SU-DHL-6 (cell line): ENCODE data around the gene CCR5.

Experiments used
- H2AFZ ChIP-seq: fragments of 200-600 bp; sonication (generic); 2 replicates; pipeline ENCODE4 v1.6.1; 2014; ENCODE audit warnings: low read depth, mild to moderate bottlenecking, moderate library complexity, mixed read lengths, antibody characterized with exemption, low read length; ENCODE audit not compliant: severe bottlenecking
- H3F3A ChIP-seq: fragments of 200-600 bp; shearing (Covaris generic); 2 replicates; pipeline ENCODE4 v1.6.0; 2016; ENCODE audit warnings: antibody characterized with exemption, mild to moderate bottlenecking; ENCODE audit not compliant: insufficient read depth
- H3K27ac ChIP-seq: fragments of 200-600 bp; sonication (generic); 2 replicates; pipeline ENCODE4 v1.5.1; 2016; ENCODE audit warnings: low read depth, mild to moderate bottlenecking, low read length, moderate library complexity, mixed read lengths
- H3K27me3 ChIP-seq: fragments of 200-600 bp; sonication (generic), shearing (Covaris generic); 2 replicates; pipeline ENCODE4 v1.6.0; 2014; ENCODE audit warnings: mild to moderate bottlenecking, low read length
- H3K36me3 ChIP-seq: fragments of 200-600 bp; sonication (generic); 2 replicates; pipeline ENCODE4 v1.6.1; 2014; ENCODE audit warnings: mild to moderate bottlenecking, low read length, mixed read lengths
- H3K4me2 ChIP-seq: fragments of 300-600, 200-600 bp; shearing (Covaris generic), sonication (generic); 2 replicates; pipeline ENCODE4 v1.6.0; 2014; ENCODE audit warnings: low read length, low read depth, mild to moderate bottlenecking; ENCODE audit not compliant: poor library complexity, severe bottlenecking
- H3K4me3 ChIP-seq: fragments of 200-600 bp; sonication (generic); 2 replicates; pipeline ENCODE4 v1.5.1; 2014; ENCODE audit warnings: antibody characterized with exemption, low read length, mild to moderate bottlenecking, mixed read lengths; ENCODE audit not compliant: insufficient read depth, poor library complexity, severe bottlenecking
- H3K79me2 ChIP-seq: fragments of 200-600 bp; sonication (generic); 2 replicates; pipeline ENCODE4 v1.6.1; 2014; ENCODE audit warnings: mild to moderate bottlenecking, low read length, moderate library complexity; ENCODE audit not compliant: insufficient read depth
- H3K9ac ChIP-seq: fragments of 200-600 bp; sonication (generic); 2 replicates; pipeline ENCODE4 v1.7.0; 2014; ENCODE audit warnings: mild to moderate bottlenecking, low read length
- H3K9me2 ChIP-seq: fragments of 200-600 bp; sonication (generic); replicated peaks from 2 replicates; pipeline ENCODE4 v1.6.1; 2014; ENCODE audit warnings: low read length; ENCODE audit not compliant: insufficient read depth
- H3K9me3 ChIP-seq: fragments of 200-600 bp; sonication (generic); 2 replicates; pipeline ENCODE4 v1.6.1; 2014; ENCODE audit warnings: low read length, mixed read lengths; ENCODE audit not compliant: insufficient read depth
- H4K20me1 ChIP-seq: fragments of 200-600 bp; sonication (generic); 2 replicates; pipeline ENCODE4 v1.6.1; 2014; ENCODE audit warnings: low read depth, mild to moderate bottlenecking, antibody characterized with exemption, low read length, moderate library complexity, mixed read lengths
- EZH2phosphoT487 ChIP-seq: fragments of 200-600 bp; sonication (generic), shearing (Covaris generic); conservative IDR thresholded peaks from 2 replicates; pipeline ENCODE4 v1.6.1; 2018; ENCODE audit warnings: mild to moderate bottlenecking, antibody characterized with exemption, low read length, moderate library complexity, mixed read lengths
- TF ChIP-seq, protein P1 (sequence below): fragments of 200-600 bp; sonication (generic); IDR thresholded peaks from one replicate; pipeline ENCODE4 v1.5.1; 2017; ENCODE audit warnings: antibody characterized with exemption, mild to moderate bottlenecking, low read length, moderate library complexity; ENCODE audit not compliant: insufficient read depth, poor library complexity, severe bottlenecking

The CCR5 gene

DNA sequence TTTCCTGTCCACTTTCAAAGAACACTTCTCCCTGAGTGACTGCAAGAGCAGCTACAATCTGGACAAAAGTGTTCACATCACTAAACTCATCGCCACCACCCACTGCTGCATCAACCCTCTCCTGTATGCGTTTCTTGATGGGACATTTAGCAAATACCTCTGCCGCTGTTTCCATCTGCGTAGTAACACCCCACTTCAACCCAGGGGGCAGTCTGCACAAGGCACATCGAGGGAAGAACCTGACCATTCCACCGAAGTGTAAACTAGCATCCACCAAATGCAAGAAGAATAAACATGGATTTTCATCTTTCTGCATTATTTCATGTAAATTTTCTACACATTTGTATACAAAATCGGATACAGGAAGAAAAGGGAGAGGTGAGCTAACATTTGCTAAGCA, 38.1 kb downstream of the CCR5 start:
- no peak overlapping the region for H3K4me3 ChIP-seq
- H3F3A ChIP-seq: no peaks in the 10 kb centered on the region
- no peak overlapping the region for H3K9ac ChIP-seq
- H4K20me1 ChIP-seq: no peaks in the 10 kb centered on the region
- H2AFZ ChIP-seq: no peak overlapping the region
- no peaks in the 10 kb centered on the region for H3K9me2 ChIP-seq
- no peak overlapping the region for H3K27ac ChIP-seq
- no peak overlapping the region for H3K4me2 ChIP-seq
- TF ChIP-seq, protein P1, sequence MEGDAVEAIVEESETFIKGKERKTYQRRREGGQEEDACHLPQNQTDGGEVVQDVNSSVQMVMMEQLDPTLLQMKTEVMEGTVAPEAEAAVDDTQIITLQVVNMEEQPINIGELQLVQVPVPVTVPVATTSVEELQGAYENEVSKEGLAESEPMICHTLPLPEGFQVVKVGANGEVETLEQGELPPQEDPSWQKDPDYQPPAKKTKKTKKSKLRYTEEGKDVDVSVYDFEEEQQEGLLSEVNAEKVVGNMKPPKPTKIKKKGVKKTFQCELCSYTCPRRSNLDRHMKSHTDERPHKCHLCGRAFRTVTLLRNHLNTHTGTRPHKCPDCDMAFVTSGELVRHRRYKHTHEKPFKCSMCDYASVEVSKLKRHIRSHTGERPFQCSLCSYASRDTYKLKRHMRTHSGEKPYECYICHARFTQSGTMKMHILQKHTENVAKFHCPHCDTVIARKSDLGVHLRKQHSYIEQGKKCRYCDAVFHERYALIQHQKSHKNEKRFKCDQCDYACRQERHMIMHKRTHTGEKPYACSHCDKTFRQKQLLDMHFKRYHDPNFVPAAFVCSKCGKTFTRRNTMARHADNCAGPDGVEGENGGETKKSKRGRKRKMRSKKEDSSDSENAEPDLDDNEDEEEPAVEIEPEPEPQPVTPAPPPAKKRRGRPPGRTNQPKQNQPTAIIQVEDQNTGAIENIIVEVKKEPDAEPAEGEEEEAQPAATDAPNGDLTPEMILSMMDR: no peak
- TF ChIP-seq EZH2phosphoT487: no peak
- H3K9me3 ChIP-seq: no peaks in the 10 kb centered on the region
- no peaks in the 10 kb centered on the region for H3K79me2 ChIP-seq
- H3K27me3 ChIP-seq: no peaks in the 10 kb centered on the region
- H3K36me3 ChIP-seq: no peaks in the 10 kb centered on the region

DNA sequence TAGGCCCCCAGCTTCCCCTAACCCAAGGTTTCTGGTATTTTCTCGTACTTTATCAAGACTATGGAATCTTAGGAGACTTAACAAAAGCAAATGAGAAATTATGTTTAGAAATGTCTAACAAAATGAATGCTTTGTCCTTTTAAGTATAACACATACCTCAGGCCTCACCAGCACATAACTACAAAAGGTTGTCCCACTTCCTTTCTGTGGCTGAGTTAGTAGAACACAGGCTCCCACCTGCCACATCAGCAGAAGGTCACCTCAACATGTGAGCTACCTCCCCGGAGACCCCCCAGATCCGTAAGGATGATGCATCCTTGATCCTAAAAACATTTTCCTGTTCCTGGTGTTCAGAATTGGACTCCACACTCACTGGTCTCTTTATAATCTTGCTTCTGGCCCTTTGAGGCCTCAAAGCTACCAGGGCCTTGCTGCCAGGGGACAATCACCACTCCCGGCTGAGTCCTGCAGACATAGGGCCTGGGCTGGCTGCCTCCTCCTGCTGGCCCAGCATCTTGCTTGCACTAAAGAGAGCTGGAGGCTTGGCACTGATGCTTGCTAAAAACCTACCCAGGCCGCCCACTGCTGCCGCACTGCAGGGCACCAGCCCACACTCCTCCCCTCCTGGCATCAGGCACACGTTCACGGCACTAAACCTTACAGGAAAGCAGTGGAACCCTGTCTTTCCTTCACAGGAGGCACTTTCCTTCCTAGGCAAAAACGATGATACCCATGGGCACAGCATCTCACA, 39.2 kb downstream of the CCR5 start:
- no peaks in the 10 kb centered on the region for H3K36me3 ChIP-seq
- no peak overlapping the region for H3K4me2 ChIP-seq
- no peaks in the 10 kb centered on the region for H3K27me3 ChIP-seq
- H3K27ac ChIP-seq: no peak overlapping the region
- no peaks in the 10 kb centered on the region for H3F3A ChIP-seq
- no peaks in the 10 kb centered on the region for H3K9me2 ChIP-seq
- H3K4me3 ChIP-seq: no peak overlapping the region
- H3K9me3 ChIP-seq: no peaks in the 10 kb centered on the region
- no peak for TF ChIP-seq EZH2phosphoT487
- TF ChIP-seq, protein P1: no peak
- no peak overlapping the region for H2AFZ ChIP-seq
- H3K9ac ChIP-seq: no peak overlapping the region
- no peaks in the 10 kb centered on the region for H4K20me1 ChIP-seq
- H3K79me2 ChIP-seq: no peaks in the 10 kb centered on the region

DNA sequence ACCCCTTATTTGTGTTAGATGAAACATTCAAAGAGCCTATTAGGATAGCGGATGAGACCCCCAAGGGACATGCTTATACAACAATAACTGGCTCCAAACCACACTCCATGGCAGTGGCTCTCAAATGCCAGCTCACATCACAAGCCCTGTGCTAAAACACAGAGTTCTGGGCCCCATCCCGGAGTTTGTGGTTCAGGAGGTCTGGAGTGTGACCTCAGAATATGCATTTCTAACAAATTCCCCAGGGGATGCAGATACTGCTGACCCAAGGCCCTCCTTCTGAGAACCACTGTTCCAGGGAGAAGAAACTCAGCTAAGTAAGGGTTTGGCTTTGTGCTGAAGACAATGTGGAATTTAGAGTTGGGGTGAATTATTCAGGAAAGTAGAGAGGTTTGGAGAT, 39.9 kb downstream of the CCR5 start:
- Histone ChIP-seq H4K20me1 (no peaks in the 10 kb centered on the region), H3K4me3 (no peak overlapping the region), H3K9ac (no peak overlapping the region), H3K9me3 (no peaks in the 10 kb centered on the region), H3K27ac (no peak overlapping the region), H3K36me3 (no peaks in the 10 kb centered on the region), H3F3A (no peaks in the 10 kb centered on the region), H3K27me3 (no peaks in the 10 kb centered on the region), H3K9me2 (no peaks in the 10 kb centered on the region), H3K79me2 (no peaks in the 10 kb centered on the region), H2AFZ (no peak overlapping the region), H3K4me2 (no peak overlapping the region)
- TF ChIP-seq EZH2phosphoT487: no peak
- TF ChIP-seq, protein P1: no peak
